ENCODE data around the gene OR8D4.
"Not testable (repeated sequence)": the region's sequence is repeated elsewhere in the genome, so short reads cannot be mapped to it uniquely, and the experiment has no call there.

OR8D4 gene

DNA sequence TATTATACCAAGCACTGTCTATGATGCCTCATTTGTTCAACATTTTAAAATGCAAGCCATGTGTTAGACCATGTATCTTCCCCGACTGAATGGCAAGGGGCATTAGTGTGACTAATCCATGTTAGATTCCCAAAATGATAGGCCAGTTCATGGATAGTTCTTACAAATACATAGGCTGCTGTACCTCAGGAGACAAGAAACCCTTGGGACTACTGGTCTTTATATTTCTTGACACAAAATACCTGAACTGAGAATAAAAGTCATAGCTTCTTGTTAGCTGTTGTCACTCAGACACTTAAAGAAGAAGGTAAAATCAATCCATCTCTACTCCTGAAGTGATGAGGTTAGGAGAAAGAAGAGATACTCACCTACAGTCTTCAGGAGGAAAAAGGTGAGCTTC, at the start of gene OR8D4:
OR8D4 (plus strand) TSS at position 301 of the 400 bp plus-strand sequence. CDS start 4,265 bp downstream, outside the sequence.
- TF ChIP-seq, protein P1, sequence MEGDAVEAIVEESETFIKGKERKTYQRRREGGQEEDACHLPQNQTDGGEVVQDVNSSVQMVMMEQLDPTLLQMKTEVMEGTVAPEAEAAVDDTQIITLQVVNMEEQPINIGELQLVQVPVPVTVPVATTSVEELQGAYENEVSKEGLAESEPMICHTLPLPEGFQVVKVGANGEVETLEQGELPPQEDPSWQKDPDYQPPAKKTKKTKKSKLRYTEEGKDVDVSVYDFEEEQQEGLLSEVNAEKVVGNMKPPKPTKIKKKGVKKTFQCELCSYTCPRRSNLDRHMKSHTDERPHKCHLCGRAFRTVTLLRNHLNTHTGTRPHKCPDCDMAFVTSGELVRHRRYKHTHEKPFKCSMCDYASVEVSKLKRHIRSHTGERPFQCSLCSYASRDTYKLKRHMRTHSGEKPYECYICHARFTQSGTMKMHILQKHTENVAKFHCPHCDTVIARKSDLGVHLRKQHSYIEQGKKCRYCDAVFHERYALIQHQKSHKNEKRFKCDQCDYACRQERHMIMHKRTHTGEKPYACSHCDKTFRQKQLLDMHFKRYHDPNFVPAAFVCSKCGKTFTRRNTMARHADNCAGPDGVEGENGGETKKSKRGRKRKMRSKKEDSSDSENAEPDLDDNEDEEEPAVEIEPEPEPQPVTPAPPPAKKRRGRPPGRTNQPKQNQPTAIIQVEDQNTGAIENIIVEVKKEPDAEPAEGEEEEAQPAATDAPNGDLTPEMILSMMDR (IDR thresholded peaks at IDR 0.05; ENCODE audit: insufficient read depth, missing control alignments): no peak
- FAIRE-seq (no peak), DNase-seq (ENCODE audit: insufficient read length, low spot score) (no peak)

DNA sequence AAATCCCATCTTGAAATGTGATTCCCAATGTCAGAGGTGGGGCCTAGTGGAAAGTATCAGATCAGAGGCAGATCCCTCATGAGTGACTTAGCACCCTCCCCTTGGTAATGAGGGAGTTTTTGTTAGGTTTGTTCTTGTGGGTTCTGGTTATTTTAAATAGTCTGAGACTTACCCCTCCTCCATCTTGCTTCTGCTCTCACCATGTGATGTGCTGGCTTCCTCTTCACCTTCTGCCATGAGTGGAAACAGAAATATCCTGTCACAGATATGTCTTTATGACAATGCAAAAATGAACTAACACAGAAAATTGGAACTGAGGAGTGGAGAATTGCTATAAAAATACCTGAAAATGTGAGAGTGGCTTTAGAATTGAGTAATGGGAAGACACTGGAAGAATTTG, 49.6 kb upstream of the OR8D4 start:
- FAIRE-seq (no peak), DNase-seq (ENCODE audit: insufficient read length, low spot score) (no peak)

DNA sequence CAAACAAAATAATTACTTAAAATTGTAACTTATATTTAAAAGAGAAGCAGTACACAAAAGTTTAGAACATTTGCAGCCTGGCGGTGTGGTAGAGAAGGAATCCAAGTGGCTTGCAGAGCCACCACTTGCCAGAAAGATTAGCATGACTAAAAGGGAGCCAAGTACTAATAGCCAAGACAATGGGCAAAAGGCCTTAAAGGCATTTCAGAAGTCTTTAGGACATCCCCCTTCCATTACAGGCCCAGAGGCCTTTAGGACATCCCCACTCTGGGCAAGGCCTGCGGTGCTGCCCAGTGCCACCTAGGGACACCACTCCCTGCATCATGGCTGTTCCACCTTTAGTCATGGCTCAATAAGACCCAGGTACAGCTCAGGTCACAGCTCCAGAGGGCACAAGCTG, 48.9 kb upstream of the OR8D4 start:
- TF ChIP-seq, protein P1 (IDR thresholded peaks at IDR 0.05; ENCODE audit: insufficient read depth, missing control alignments): no peak
- DNase-seq (ENCODE audit: insufficient read length, low spot score) (no peak), FAIRE-seq (no peak)

More for the DNA sequence above, 49.6 kb upstream of the OR8D4 start:
- TF ChIP-seq, protein P1 (IDR thresholded peaks at IDR 0.05; ENCODE audit: insufficient read depth, missing control alignments): no peak

DNA sequence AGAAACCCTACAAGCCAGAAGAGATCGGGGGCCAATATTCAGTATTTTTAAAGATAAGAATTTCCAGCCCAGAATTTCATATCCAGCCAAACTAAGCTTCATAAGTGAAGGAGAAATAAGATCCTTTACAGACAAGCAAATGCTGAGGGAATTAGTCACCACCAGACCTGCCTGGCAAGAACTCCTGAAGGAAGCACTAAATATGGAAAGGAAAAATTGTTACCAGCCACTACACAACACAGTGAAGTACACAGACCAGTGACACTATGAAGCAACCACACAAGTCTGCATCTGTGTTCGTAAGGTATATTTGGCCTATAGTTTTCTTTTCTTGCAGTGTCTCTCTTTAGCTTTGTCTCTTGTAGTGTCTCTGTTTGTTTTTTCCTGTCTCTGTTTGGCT, 45.5 kb upstream of the OR8D4 start:
- TF ChIP-seq, protein P1 (IDR thresholded peaks at IDR 0.05; ENCODE audit: insufficient read depth, missing control alignments): no peak
- no peak for DNase-seq (ENCODE audit: insufficient read length, low spot score)
- no peak for FAIRE-seq

DNA sequence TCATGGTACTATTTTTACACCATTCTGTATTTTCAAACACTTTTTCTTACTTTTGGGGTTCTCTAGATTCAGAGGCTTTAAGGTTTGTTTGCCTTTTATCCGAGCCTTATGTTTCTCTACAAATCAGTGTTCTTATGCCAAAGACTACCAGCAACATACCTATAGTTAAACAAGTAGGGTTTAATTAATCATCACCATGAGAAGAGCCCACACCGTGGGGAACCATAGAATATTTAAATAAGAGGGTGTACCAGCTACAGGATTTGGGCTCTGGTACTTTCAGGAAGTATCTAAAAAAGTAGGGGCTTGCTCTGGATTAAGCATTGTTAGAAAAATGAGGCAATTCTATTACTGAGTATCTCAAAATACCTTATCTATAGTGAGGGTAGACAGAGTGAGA, 42.2 kb upstream of the OR8D4 start:
- TF ChIP-seq, protein P1 (IDR thresholded peaks at IDR 0.05; ENCODE audit: insufficient read depth, missing control alignments): no peak
- no peak for DNase-seq (ENCODE audit: insufficient read length, low spot score)
- FAIRE-seq: no peak

DNA sequence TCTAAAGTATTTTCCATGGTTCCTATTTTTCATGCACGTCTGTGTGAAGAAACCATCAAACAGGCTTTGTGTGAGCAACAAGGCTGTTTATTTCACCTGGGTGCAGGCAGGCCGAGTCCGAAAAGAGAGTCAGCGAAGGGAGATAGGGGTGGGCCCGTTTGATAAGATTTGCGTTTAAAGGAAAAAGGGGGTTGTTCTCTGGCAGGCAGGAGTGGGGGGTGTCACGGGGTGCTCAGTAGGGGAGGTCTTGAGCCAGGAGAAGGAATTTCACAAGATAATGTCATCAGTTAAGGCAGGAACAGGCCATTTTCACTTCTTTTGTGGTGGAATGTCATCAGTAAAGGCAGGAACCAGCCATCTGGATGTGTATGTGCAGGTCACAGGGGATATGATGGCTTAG, 36.7 kb upstream of the OR8D4 start:
- FAIRE-seq; DNase-seq (ENCODE audit: insufficient read length, low spot score): not testable (repeated sequence)

DNA sequence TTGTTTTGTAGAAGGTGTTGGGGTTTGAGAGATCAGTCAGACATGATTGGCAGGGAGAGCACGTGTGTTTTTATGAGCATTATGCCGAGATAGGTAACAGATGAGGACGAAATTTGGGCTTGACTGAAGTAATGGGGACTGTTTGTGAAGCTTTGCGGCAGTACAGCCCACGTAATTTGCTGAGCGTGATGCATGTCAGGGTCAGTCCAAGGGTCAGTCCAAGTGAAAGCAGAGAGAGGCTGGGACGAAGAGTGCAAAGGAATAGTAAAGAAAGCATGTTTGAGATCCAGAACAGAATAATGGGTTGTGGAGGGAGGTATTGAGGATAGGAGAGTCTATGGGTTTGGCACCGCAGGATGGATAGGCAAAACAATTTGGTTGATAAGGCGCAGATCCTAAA, 34.2 kb upstream of the OR8D4 start:
- DNase-seq (ENCODE audit: insufficient read length, low spot score); FAIRE-seq: not testable (repeated sequence)

DNA sequence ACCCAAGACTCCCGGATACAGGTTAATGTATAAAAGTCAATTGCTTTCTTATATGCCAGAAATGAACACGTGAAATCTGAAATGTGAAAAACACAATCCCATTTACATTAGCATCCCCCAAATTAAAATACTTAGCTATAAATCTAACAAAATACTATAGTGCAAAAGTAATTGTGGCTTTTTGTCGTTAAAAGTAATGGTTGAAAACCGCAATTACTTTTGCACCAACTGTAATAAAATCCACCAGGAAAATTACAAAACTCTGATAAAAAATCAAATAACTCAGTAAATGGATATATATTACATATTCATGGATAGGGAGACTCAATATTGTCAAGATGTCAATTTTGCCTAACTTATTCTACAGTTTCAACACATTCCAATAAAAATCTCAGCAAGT, 21.1 kb upstream of the OR8D4 start:
- DNase-seq (ENCODE audit: insufficient read length, low spot score) (no peak), FAIRE-seq (no peak)
- TF ChIP-seq, protein P1 (IDR thresholded peaks at IDR 0.05; ENCODE audit: insufficient read depth, missing control alignments): no peak

Measured in D721Med (cell line).